Stimulated activated CD8-positive, alpha-beta memory T cell treated with anti-CD3 and anti-CD28 coated beads, Interleukin-12 subunit alpha, Interleukin-12 subunit beta, amount 100 ng/mL, for 4 hours (primary cell): ENCODE results near the gene TRIM46.
A peak's percentile ranks its signal among the peaks of the same experiment; 100 is the strongest.
"Not testable (repeated sequence)": the region's sequence is repeated elsewhere in the genome, so short reads cannot be mapped to it uniquely, and the experiment has no call there.

Experiments used
- DNase-seq: peaks from one replicate; pipeline ENCODE4 v3.0.0-alpha.2; 2020; ENCODE audit warnings: low read depth

TRIM46 gene

DNA sequence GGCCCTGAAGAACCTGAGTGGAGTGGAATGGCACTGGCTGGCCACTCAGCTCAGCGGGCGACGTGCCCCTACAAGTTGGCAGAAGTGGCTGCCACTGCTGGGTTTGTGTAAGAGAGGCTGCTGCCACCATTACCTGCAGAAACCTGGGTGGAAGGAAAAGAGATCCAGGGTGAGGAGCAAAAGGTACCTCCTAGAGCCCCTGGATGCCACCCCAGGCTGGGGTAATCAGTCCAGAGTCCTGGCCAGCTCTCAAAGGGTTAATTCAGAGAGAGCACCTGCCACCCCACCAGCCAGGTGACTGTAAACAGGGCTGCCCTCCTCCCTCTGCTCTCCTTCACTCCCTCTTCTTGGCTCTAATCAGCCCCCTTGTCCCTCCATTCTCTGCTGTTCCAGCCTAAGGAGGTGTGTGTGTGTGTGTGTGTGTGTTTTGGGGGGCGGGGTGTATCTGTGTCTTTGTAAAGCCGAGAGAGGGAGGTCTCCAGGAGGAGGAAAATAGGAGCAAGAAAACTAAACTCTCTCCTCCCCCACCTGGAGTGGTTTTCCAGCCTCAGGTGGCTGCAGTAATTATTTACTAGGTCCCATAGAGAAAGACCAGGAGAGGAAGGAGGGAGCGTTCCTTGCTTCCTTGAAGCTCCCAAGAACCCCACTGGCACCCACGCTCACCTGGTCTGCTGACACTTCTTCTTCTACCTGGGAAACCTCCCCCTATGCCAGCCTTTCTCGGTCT is 12.6 kb downstream of the TRIM46 start:
- no peak for DNase-seq

- DNase-seq: no peak
These were observed 13.3 kb downstream of the TRIM46 start for GRCh38 chr1:155186794-155187455.

GRCh38 chr1:155187456-155187891 is 13.8 kb downstream of the TRIM46 start:
- no peak for DNase-seq

GRCh38 chr1:155188268-155188667 is 14.6 kb downstream of the TRIM46 start:
- DNase-seq: no peak

- DNase-seq: not testable (repeated sequence)
These were observed 16.3 kb downstream of the TRIM46 start for GRCh38 chr1:155189926-155190325.

DNA sequence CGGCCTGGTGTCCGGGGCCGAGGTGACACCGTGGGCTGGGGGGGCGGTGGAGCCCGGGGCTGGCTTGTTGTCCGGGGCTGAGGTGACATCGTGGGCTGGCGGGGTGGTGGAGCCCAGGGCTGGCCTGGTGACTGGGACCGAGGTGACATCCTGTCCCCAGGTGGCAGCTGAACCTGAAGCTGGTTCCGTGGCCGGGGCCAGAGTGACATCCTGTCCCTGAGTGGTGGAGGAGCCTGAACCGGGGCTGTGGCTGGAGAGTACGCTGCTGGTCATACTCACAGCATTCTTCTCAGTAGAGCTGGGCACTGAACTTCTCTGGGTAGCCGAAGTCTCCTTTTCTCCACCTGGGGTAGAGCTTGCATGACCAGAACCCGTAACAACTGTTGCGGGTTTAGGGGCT is 18.3 kb downstream of the TRIM46 start:
- no peak for DNase-seq

GRCh38 chr1:155192346-155193274 is 19.0 kb downstream of the TRIM46 start:
- peak; percentile 22 for DNase-seq

- DNase-seq: peak; percentile 57
These were observed 19.8 kb downstream of the TRIM46 start for GRCh38 chr1:155193275-155193990.

GRCh38 chr1:155193991-155194240 is 20.3 kb downstream of the TRIM46 start:
- DNase-seq: not testable (repeated sequence)

GRCh38 chr1:155195201-155196102 is 21.8 kb downstream of the TRIM46 start:
- no peak for DNase-seq

GRCh38 chr1:155196103-155196892 is 22.6 kb downstream of the TRIM46 start:
- DNase-seq: no peak

GRCh38 chr1:155196893-155197638 is 23.4 kb downstream of the TRIM46 start:
- DNase-seq: no peak

DNA sequence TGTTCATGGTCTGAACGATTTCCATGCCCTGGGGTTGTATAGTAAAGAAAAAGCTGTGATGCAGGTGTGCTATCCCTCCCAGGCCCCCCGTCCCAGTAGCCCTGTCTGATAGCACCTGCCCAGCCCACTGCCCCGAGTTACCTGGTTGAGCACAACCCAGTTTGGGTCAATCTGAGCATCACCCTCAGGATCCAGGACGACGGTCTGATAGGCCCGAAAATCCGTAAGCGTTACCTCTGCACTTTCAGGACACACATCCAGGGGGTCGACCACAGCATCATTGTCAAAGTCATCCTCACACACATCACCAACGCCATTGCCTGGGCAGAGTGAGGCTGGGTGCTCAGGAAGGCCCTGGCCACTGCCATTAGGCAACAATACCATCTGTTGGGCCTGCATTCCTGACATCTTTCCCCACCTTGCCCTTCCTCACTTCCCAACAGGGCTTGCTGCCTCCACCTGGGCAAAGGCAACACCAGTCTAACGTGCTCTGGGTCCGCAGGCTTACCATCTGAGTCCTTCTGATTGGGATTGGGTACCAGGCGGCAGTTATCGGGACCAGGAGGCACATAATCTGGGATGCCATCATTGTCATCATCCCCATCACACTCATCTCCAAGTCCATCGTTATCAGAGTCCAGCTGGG is 24.4 kb downstream of the TRIM46 start:
- DNase-seq: no peak

DNA sequence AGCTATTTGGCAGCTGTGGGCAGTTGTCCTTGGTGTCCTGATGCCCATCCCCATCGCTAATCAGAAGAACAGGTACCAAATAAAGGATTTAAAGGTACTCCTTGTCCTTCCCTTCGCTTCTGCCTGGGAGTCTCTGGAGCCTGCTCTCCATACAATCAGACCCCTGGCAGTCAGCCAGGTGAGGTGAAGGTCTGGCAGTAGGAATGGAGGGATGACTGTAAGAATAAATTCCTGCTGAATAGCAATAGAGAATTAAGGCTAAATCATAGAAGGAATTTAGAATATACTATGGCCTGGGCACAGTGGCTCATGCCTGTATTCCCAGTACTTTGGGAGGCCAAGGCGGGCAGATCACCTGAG is 24.9 kb downstream of the TRIM46 start:
- no peak for DNase-seq

GRCh38 chr1:155199792-155200191 is 26.1 kb downstream of the TRIM46 start:
- DNase-seq: no peak

GRCh38 chr1:155200920-155201319 is 27.3 kb downstream of the TRIM46 start:
- DNase-seq: no peak

DNA sequence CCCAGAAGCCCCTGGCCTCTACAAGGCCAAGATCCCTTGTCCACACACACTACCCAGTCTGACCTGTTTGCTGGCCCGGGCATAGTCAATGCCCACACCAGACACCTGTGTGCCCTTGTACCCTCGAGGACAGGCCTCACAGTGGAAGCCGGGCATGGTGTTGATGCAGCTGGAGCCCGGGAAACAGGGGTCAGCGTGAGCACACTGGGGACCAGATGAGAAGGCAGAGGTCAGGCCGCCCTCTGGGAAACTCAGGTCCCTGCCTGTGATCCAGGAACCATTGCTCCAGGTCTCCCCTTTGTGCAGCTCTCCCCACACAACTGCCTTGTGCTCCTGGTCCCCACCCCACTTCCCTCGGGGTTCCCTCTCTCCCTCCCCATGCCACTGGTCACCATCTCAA is 28.5 kb downstream of the TRIM46 start:
- DNase-seq: no peak

- DNase-seq: no peak
These were observed 29.3 kb downstream of the TRIM46 start for GRCh38 chr1:155202731-155203515.
